ENCODE results near the gene KDELR3. TPM values are rescaled to one million over a fixed set of nuclear protein-coding genes. Genes with fewer than 3 reads are reported as not detected.
A peak's percentile ranks its signal among the peaks of the same experiment; 100 is the strongest.

Gene KDELR3
- total and polyA plus RNA-seq, 2 experiments from 2014 or later, result 13.1 to 26.5 TPM

- peaks cover 75% of the 10 kb centered on the region for H3K36me3 ChIP-seq
- no peak for TF ChIP-seq CTCF (IDR thresholded peaks at IDR 0.05; ENCODE audit: low read depth, low read length)
- DNase-seq (ENCODE audit: low read depth in 1 of 2, low spot score in 1 of 2), result no peak
- peaks cover 7% of the 10 kb centered on the region for H3K4me1 ChIP-seq (ENCODE audit: low read depth)
- no peaks in the 10 kb centered on the region for H3K27me3 ChIP-seq
- H3K9me3 ChIP-seq (ENCODE audit: low read depth), result no peaks in the 10 kb centered on the region
- no peak overlapping the region for H3K27ac ChIP-seq
- H3K4me3 ChIP-seq, result no peak overlapping the region
Observed at GRCh38 chr22:38497869-38498268, 30.0 kb downstream of the KDELR3 start.

GRCh38 chr22:38501797-38502672, 34.1 kb downstream of the KDELR3 start:
- Histone ChIP-seq H3K4me3 (no peak overlapping the region), H3K36me3 (peaks cover 38% of the 10 kb centered on the region)
- no peak for TF ChIP-seq CTCF (IDR thresholded peaks at IDR 0.05; ENCODE audit: low read depth, low read length)

GRCh38 chr22:38503021-38503420, 35.1 kb downstream of the KDELR3 start:
- H3K27me3 ChIP-seq, result no peaks in the 10 kb centered on the region
- H3K36me3 ChIP-seq, result peaks cover 33% of the 10 kb centered on the region
- H3K4me3 ChIP-seq, result peak overlapping the region; percentile 61
- peak overlapping the region; percentile 31 for H3K27ac ChIP-seq
- no peaks in the 10 kb centered on the region for H3K9me3 ChIP-seq (ENCODE audit: low read depth)
- no peak for TF ChIP-seq CTCF (IDR thresholded peaks at IDR 0.05; ENCODE audit: low read depth, low read length)
- H3K4me1 ChIP-seq (ENCODE audit: low read depth), result peaks cover 22% of the 10 kb centered on the region
- DNase-seq (ENCODE audit: low read depth in 1 of 2, low spot score in 1 of 2), result no peak

More at GRCh38 chr22:38501797-38502672, 34.1 kb downstream of the KDELR3 start:
- DNase-seq (ENCODE audit: low read depth in 1 of 2, low spot score in 1 of 2), result no peak
- Histone ChIP-seq H3K27ac (no peak overlapping the region), H3K4me1 (ENCODE audit: low read depth) (peaks cover 22% of the 10 kb centered on the region), H3K9me3 (ENCODE audit: low read depth) (no peaks in the 10 kb centered on the region), H3K27me3 (no peaks in the 10 kb centered on the region)

GRCh38 chr22:38504731-38505540, 37.0 kb downstream of the KDELR3 start:
- Histone ChIP-seq H3K27me3 (no peaks in the 10 kb centered on the region), H3K36me3 (peaks cover 14% of the 10 kb centered on the region), H3K9me3 (ENCODE audit: low read depth) (no peaks in the 10 kb centered on the region), H3K27ac (peak overlapping the region; percentile 100), H3K4me3 (peak overlapping the region; percentile 61), H3K4me1 (ENCODE audit: low read depth) (peaks cover 22% of the 10 kb centered on the region)
- peak; percentile 32 to 52 for DNase-seq (ENCODE audit: low read depth in 1 of 2, low spot score in 1 of 2)
- no peak for TF ChIP-seq CTCF (IDR thresholded peaks at IDR 0.05; ENCODE audit: low read depth, low read length)

- H3K27ac ChIP-seq, result peak overlapping the region; percentile 100
- no peaks in the 10 kb centered on the region for H3K27me3 ChIP-seq
- peaks cover 22% of the 10 kb centered on the region for H3K4me1 ChIP-seq (ENCODE audit: low read depth)
- no peak for TF ChIP-seq CTCF (IDR thresholded peaks at IDR 0.05; ENCODE audit: low read depth, low read length)
- peak; percentile 68 to 81 for DNase-seq (ENCODE audit: low read depth in 1 of 2, low spot score in 1 of 2)
- H3K4me3 ChIP-seq, result peak overlapping the region; percentile 61
- H3K36me3 ChIP-seq, result peaks cover 9% of the 10 kb centered on the region
- H3K9me3 ChIP-seq (ENCODE audit: low read depth), result no peaks in the 10 kb centered on the region
Observed at GRCh38 chr22:38505541-38506117, 37.7 kb downstream of the KDELR3 start.

All from cardiac muscle cell (in vitro differentiated cells and primary cell).